Measurements from ENCODE around the gene GSTA1.
"Not testable (repeated sequence)": the region's sequence is repeated elsewhere in the genome, so short reads cannot be mapped to it uniquely, and the experiment has no call there.

The GSTA1 gene

DNA sequence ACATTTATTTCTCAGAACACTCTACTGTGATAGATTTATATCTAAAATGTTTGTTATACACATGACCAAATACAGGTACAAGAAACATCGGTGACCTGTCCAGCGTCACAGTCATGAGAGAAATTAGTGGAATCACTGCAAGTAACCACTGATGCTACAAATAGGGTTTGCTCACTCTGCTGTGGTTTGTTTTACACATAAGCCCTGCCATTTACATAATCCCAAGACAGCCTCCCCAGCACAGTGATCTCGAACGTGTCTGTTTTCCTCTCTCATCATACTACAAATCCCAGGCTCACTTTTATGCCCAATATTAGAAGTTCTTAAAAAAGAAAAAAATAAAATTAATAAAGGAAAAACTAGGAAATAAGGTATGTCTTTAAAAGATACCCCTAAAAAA, 6.2 kb upstream of the GSTA1 start:
- not testable (repeated sequence) for H3K4me3 ChIP-seq (ENCODE audit: low read depth, low read length)

DNA sequence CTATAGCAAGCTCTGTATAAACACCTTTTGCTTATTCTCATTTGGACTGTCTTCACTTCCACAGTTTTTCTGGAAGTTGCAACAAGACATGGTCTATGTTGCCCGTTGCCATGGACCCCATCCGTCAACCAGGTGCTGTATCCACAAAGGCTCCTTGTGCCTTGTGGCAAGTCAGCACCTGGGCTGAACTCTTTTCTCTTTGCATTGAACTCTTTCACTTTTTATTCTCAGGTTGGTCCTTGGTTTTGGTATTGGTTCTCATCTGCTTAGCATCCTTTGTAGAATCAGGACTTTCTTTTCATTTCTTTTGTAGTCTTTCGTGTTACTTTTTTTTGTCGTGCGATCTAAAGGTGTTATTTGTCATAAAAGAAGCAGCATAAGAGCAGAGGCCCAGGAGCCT, 5.0 kb upstream of the GSTA1 start:
- H3K4me3 ChIP-seq (ENCODE audit: low read depth, low read length), result no peak overlapping the region

DNA sequence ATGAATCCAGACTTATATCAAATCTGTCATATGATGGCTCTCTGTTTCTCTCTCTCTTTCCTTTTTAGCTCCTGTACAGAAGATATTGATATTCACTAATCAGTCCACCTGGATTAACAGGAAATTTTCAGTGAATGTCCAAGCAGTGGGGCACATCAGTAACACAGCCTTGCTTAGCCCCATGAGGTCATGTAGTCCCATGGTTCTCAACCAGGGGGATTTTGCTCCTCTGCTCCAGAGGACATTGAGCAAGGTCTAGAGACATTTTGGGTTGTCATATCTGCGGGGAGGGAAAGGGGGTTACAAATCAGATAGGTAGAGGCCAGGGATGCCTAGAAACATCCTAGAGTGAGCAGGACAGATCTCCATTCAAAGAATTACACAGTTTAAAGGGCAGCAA, 810 bp downstream of the GSTA1 start:
- H3K4me3 ChIP-seq (ENCODE audit: low read depth, low read length), result no peak overlapping the region

DNA sequence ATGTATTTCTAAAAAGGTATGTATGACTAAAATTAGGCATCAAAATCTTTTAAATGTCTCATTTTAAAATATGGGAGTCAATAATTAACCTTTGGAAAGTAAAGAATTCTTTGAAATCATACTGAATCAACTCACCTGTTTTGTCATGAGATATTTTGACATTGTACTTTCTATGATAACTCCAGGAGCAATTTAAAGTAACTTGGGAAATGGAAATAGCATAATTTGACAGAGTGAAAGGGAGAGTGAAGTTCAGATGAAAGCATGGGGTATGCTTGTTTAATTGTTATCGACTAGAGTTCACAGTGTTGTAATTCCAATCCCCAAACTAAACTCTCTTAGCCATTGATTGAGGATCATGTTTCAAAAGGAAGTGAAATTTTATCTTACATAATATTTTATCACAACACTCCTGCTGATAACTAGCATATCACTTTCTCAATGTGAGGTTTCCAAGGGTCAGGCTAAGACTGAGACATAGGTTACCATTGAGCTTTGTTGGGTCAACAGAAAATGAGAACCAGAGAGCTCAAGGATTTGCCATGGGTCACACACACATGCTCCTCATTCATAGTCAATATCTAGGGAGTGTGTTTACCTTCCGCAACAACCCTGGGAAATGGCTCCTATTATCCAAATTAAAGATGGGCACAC, 2.3 kb downstream of the GSTA1 start:
- H3K4me3 ChIP-seq (ENCODE audit: low read depth, low read length), result no peak overlapping the region

DNA sequence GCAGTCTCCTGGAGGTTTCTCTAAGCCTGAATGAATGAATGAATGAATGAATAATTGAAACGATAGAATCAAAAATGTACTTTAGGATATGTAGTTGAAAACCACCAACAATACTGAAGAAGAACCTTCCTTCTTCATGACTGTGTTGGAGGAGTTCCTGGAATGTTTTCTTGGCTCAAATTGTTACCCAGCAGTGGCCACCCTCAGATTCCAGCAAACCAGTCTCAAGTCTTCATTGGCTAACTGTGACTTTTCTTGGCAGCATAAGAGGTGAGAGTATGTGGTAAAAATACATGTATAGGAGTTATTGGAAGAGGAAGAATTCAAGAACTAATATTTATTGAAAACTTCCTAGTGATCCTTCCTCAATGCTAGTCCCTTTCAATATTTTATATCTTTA, 4.3 kb downstream of the GSTA1 start:
- not testable (repeated sequence) for H3K4me3 ChIP-seq (ENCODE audit: low read depth, low read length)

DNA sequence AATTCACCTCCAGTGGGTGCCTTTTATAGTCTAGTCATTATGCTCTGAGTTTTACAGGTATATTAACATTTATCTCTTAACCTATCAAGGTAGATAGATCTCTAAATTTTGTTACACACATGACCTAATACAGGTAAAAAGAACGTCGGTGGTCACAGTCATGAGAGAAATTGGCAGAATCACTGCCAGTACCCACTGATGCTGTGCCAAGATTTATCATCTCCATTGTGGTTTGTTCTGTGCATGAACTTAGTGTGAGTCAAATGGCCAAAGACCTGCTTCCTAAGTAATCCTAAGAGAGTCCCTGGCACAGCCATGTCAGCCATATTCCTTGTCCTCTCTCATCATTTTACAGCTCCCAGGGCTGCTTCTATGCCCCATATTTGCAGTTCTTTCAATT, 9.2 kb downstream of the GSTA1 start:
- not testable (repeated sequence) for H3K4me3 ChIP-seq (ENCODE audit: low read depth, low read length)

DNA sequence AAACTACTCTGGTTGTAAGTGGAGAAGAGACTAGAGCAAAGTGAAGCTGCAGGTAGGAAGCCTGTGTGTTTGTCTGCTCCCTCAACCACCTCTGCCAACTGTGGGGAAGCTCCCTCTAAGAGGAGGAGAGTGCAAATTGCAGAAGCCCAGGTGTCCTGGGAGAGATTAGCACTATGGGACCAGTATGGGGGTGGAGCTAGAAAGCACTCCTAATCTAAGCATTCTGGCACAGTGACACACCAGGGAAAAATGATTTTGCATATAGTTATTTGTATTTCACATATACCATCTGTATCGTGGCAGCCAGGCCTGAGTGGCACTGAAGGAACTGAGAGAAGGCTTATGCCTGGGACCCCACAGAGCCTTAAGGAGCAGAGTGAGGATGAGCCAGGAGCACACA, 12.8 kb downstream of the GSTA1 start:
- no peak overlapping the region for H3K4me3 ChIP-seq (ENCODE audit: low read depth, low read length)

DNA sequence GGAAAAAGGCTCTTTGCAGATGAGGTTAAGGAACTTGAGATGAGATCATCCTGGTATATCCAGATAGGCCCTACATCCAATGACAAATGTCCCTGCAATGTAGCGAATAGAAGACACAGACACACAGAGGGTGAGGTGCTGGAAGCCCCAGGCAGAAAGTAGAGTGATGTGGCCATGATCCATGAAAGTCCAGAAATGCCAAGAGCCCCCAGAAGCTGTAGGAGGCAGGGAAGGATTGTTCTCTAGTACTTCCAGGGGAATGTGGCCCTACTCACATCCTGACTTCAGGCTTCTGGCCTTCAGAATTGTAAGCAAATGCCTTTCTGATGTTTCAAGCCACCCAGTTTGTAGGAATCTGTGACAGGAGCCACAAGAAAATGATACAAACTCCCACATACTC, 14.0 kb downstream of the GSTA1 start:
- H3K4me3 ChIP-seq (ENCODE audit: low read depth, low read length), result not testable (repeated sequence)

DNA sequence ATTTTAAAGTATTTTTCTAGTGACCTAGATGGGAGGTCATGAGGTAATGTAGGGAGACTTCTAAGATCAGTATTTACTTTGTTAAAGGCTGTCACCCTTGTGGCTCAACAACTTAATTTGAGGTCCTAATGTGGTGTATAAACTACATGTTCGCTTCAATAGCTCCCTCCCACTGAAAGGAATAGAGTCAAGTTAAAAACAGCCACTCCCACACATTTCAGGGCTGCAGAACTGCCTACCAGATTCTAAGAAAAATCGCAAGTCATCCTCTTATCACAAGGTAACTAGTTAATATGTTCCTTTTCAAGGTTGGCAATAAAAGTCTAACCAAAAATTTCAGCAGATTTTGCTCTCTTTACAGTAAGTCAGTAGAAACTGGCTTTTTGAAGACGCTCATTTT, 15.1 kb downstream of the GSTA1 start:
- no peak overlapping the region for H3K4me3 ChIP-seq (ENCODE audit: low read depth, low read length)

DNA sequence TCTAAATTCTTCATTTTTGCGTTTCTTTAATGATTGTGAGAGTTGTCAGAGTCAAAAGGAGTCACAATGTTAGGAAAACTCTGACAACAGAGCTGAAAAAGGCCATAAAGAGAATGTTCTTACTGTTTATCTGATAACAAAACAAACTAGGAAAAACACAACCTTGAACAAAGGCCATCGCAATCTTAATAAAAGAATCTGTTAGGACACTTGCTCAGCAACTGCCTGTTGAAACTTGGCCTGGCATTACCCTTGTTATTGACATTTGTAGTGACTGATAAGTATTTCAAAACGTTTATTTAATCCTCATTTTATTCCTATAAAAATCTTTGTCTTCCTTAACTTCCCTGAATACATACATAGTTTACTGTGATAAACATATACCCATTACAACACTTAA, 15.7 kb downstream of the GSTA1 start:
- no peak overlapping the region for H3K4me3 ChIP-seq (ENCODE audit: low read depth, low read length)

DNA sequence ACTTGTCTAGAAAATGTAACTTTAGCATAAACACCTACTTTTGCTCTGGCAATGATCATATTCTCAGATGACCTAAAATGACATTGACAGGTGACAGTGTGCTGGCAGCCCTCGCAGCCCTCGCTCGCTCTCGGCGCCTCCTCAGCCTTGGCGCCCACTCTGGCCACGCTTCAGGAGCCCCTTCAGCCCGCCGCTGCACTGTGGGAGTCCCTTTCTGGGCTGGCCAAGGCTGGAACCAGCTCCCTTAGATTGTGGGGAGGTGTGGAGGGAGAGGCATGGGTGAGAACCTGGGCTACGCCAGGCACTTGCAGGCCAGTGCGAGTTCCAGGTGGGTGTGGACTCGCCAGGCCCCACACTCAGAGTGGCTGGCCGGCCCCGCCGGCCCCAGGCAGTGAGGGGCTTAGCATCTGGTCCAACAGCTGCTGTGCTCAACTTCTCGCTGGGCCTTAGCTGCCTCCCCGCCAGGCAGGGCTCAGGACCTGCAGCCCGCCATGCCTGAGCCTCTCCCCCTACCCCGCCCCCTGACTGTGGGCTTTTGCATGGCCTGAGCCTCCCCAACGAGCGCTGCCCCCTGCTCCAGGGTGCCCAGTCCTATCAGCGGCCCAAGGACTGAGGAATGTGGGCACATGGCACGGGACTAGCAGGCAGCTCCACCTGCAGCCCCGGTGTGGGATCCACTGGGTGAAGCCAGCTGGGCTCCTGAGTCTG, 17.2 kb downstream of the GSTA1 start:
- H3K4me3 ChIP-seq (ENCODE audit: low read depth, low read length), result no peak overlapping the region

DNA sequence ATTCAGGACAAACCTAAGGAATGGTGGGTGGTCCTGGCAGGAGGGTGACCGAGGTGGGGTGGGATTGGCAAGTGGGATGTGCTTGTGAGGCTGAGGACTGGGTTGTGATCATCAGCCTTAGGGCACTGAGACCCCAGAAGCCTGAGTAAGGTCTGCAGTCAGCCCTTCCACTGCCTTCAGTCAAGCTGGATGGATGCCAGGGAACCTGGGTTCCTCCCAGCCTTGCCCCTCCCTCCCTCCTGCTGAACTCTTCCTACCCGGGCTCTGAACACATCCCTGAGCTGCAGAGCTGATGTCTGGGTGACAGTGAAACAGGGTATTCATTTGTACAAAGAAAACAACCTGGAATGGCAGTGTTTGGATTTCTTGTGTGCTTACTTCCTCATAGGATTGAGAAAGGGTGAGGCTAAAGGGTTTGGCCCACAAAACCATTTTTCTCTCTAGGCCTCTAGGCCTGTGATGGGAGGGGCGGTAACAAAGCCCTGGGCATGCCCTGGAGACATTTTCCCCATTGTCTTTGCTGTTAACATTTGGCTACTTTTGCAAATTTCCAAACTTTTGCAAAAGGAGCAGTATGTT, 20.8 kb downstream of the GSTA1 start:
- not testable (repeated sequence) for H3K4me3 ChIP-seq (ENCODE audit: low read depth, low read length)

DNA sequence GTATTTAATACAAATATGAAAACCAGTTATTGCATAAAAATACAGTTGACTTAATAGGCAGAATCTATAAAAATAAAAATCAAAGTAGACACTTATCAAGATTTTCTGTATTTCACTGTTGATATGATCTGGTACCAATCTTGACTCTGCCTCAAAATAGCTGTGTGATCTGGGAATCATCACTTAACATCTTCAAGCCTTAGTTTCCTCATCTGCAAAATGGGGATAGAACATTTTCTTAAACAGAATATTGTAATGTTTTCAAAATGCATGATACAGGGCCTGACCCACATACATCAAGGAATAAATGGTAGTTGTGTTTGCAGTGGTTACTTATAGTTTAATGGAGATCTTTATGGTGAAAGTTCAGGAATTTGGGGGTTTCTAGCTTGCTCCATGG, 21.4 kb downstream of the GSTA1 start:
- H3K4me3 ChIP-seq (ENCODE audit: low read depth, low read length), result not testable (repeated sequence)

DNA sequence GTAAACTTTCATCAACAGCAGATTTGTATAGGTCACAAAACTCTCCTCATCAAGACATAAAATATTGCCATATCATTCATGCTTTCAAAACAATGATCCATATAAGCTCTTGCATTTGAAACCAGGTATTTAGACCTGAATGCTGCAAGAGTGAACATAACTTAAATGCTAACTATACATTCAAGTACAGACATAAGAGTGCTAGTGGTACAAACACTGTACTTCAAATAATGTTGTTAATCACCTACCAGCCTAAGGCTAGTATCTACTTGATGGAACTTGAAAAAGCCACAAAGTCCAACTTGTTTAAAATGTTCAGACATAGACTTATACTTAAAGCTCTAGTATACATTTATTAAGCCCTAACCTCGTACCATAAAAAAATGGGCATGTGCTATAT, 24.4 kb downstream of the GSTA1 start:
- no peak overlapping the region for H3K4me3 ChIP-seq (ENCODE audit: low read depth, low read length)

DNA sequence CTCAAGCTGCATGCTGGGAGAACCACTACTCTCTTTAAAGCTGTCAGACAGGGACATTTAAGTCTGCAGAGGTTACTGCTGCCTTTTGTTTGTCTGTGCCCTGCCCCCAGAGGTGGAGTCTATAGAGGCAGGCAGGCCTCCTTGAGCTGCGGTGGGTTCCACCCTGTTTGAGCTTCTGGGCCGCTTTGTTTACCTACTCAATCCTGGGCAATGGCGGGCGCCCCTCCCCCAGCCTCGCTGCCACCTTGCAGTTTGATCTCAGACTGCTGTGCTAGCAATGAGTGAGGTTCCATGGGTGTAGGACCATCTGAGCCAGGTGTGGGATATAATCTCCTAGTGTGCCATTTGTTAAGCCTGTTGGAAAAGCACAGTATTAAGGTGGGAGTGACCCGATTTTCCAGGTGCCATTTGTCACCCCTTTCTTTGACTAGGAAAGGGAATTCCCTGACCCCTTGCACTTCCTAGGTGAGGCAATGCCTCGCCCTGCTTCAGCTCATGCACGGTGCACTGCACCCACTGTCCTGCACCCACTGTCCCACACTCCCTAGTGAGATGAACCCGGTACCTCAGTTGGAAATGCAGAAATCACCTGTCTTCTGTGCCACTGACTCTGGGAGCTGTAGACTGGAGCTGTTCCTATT, 26.8 kb downstream of the GSTA1 start:
- H3K4me3 ChIP-seq (ENCODE audit: low read depth, low read length), result not testable (repeated sequence)

DNA sequence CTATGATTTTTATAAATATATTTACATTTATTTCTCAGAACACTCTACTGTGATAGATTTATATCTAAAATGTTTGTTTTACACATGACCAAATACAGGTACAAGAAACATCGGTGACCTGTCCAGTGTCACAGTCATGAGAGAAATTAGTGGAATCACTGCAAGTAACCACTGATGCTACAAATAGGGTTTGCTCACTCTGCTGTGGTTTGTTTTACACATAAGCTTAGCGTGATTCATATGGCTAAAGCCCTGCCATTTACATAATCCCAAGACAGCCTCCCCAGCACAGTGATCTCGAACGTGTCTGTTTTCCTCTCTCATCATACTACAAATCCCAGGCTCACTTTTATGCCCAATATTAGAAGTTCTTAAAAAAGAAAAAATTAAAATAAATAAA, 34.2 kb downstream of the GSTA1 start:
- not testable (repeated sequence) for H3K4me3 ChIP-seq (ENCODE audit: low read depth, low read length)

DNA sequence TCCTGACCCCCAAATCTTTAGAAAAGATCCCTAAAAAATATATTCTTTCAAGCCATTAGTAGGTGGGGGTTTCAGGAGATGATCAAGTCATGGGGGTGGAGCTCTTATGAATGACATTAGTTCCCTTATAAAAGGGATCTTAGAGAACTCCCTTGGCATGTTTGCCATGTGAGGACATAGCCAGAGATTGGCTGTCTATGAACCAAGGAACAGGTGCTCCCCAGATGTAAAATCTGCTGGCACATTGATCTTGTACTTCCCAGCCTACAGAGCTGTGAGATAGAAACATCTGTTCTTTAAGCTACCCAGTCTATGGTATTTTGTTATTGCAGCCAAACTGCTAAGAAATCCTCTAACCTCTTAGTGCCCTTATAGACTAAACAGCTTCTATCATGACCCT, 36.0 kb downstream of the GSTA1 start:
- not testable (repeated sequence) for H3K4me3 ChIP-seq (ENCODE audit: low read depth, low read length)

DNA sequence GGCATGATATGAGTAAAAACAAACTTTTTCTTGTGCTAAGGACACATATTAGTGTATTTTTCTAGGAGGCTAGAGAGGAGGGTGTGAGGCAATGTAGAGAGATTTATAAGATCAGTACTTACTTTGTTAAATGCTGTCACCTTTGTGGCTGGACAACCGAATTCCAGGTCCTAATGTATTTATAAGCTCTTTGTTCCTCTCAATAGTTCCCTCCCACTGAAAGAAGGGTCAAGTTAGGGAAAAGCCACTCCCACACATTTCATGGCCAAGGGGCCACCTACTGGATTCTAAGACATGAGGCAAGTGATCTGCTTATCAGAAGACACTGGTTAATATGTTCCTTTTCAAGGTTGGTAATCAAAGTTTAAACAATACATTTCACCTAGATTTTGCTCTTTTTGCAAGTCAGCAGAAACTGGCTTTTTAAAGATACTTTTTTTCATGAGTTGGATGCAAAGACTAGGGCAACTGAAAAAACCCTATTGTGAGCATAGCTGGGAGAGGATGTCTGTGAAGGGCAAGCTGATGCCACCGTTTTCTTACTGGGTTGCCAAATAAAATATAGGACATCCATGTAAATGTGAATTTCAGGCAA, 40.2 kb downstream of the GSTA1 start, which contains the start of gene GSTA2:
Gene GSTA2 (minus strand): TSS at position 154 of the 595 bp plus-strand sequence. CDS start 5,528 bp downstream, outside the sequence.
- not testable (repeated sequence) for H3K4me3 ChIP-seq (ENCODE audit: low read depth, low read length)

DNA sequence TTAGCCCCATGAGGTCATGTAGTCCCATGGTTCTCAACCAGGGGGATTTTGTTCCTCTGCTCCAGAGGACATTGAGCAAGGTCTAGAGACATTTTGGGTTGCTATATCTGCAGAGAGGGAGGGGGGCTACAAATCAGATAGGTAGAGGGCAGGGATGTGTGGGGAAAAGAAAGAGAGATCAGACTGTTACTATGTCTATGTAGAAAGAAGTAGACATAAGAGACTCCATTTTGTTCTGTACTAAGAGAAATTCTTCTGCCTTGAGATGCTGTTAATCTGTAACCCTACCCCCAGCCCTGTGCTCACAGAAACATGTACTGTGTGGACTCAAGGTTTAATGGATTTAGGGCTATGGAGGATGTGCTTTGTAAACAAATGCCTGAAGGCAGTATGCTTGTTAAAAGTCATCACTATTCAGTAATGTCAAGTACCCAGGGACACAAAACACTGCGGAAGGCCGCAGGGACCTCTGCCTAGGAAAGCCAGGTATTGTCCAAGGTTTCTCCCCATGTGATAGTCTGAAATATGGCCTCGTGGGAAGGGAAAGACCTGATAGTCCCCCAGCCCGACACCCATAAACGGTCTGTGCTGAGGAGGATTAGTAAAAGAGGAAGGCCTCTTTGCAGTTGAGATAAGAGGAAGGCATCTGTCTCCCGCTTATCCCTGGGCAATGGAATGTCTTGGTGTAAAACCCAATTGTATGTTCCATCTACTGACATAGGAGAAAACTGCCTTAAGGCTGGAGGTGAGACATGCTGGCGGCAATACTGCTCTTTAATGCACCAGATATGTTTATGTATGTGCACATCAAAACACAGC, 41.7 kb downstream of the GSTA1 start:
- not testable (repeated sequence) for H3K4me3 ChIP-seq (ENCODE audit: low read depth, low read length)

DNA sequence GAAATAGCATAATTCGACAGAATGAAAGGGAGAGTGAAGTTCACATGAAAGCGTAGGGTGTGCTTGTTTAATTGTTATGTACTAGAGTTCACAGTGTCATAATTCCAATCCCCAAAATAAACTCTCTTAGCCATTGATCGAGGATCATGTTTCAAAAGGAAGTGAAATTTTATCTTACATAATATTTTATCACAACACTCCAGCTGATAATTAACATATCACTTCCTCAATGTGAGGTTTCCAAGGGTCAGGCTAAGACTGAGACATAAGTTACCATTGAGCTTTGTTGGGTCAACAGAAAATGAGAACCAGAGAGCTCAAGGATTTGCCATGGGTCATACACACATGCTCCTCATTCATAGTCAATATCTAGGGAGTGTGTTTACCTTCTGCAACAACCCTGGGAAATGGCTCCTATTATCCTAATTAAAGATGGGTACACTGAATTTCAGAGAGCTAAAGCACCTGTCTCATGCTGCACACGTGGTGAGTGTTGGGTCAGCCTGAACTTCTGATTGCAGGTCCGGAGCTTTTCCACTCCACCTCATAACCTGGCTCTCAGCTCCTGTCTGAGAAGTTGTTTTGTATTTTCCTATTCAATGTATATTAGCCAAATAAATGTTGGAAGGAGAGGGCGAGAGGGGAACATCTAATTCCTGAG, 43.4 kb downstream of the GSTA1 start:
- H3K4me3 ChIP-seq (ENCODE audit: low read depth, low read length), result no peak overlapping the region

Data from iPS-11a (cell line).